ENCODE results near the gene GRAMD4.

The GRAMD4 gene

GRCh38 chr22:46677323-46678002, 57.3 kb downstream of the GRAMD4 start:
- DNase-seq (ENCODE audit: low read depth), result no peak
- TF ChIP-seq, protein P1, sequence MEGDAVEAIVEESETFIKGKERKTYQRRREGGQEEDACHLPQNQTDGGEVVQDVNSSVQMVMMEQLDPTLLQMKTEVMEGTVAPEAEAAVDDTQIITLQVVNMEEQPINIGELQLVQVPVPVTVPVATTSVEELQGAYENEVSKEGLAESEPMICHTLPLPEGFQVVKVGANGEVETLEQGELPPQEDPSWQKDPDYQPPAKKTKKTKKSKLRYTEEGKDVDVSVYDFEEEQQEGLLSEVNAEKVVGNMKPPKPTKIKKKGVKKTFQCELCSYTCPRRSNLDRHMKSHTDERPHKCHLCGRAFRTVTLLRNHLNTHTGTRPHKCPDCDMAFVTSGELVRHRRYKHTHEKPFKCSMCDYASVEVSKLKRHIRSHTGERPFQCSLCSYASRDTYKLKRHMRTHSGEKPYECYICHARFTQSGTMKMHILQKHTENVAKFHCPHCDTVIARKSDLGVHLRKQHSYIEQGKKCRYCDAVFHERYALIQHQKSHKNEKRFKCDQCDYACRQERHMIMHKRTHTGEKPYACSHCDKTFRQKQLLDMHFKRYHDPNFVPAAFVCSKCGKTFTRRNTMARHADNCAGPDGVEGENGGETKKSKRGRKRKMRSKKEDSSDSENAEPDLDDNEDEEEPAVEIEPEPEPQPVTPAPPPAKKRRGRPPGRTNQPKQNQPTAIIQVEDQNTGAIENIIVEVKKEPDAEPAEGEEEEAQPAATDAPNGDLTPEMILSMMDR (conservative IDR thresholded peaks at IDR 0.05; ENCODE audit: low read depth, low read length), result no peak
- H3K4me3 ChIP-seq (ENCODE audit: low read length), result no peak overlapping the region

DNA sequence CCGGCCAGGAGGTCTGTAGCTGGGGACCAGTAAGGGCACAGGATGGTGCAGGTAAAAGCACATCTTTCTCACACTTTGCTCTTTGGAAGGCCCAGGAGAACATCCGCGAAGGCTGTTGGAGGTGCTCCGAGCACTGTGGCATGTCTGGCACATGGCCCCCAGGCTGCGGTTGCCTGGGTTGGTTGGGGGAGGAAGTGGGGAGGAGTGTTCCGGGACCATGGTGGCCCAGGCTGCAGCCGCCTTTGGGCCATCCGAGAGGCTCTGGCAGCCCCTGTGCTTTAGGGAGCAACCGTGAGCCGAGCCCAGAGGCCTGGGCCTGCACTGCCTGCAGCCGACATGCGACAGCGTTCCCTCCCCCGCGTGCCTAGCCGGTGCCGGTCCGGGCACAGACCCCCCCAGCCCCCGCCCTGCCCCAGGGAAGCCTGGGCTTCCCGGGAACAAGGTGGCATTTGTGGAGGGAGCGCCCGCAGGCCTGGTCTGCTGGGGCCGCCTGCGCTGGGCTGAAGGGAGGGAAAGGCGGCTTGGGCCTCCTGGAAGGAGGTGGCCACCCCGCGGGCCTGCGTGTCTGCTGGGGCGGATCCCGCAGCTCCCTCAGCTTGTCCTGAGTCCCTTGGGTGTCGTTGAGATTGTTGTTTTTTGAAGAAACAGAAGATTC, 57.9 kb downstream of the GRAMD4 start:
- TF ChIP-seq, protein P1 (conservative IDR thresholded peaks at IDR 0.05; ENCODE audit: low read depth, low read length), result no peak
- no peak for DNase-seq (ENCODE audit: low read depth)
- H3K4me3 ChIP-seq (ENCODE audit: low read length), result no peak overlapping the region

DNA sequence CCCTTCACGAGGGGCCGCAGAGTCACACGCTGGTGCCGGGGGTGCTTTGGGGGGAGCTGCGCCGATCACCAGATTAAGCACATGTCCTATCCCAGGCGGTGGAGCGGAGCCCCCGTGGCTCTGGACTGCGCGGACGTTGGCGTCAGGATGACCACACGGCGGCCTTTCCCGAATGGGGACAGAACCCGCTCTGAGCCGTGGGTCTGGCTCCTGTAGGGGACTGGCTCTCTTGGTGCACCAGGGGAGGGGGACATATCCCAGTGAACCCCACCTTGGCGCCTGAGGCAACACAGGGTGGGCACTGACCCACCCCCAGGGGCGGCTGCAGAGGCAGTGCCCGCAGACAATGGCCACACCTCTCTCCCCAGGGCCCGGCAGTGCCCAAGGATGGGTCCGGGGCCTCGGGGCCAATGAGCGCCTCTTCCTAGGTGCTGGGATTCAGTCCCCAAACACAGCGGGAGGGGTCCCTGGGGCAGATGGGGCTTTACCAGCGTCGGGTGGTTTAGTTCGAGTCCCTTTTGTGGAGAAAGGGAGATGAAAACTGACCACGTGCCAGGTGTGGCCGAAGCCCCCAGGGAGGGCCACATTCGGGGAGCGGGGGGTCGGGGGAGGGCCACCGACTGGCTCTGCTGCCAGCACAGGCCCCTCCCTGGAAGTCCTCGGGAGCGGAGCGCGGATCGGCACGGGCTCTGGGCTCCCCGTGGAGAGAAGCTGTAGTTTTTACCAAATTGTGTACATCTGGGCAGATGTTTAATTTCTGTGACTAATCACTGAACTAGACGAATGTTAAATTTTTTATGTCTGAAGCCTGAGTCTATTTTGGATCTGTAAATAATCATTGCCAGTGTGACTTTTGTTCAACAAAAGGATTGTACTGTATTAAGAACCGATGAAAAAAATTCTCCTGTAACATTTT, 58.9 kb downstream of the GRAMD4 start:
- DNase-seq (ENCODE audit: low read depth), result no peak
- TF ChIP-seq, protein P1 (conservative IDR thresholded peaks at IDR 0.05; ENCODE audit: low read depth, low read length), result no peak
- no peak overlapping the region for H3K4me3 ChIP-seq (ENCODE audit: low read length)

GRCh38 chr22:46679706-46680269, 59.6 kb downstream of the GRAMD4 start:
- H3K4me3 ChIP-seq (ENCODE audit: low read length), result no peak overlapping the region
- DNase-seq (ENCODE audit: low read depth), result no peak
- TF ChIP-seq, protein P1 (conservative IDR thresholded peaks at IDR 0.05; ENCODE audit: low read depth, low read length), result no peak

- TF ChIP-seq, protein P1 (conservative IDR thresholded peaks at IDR 0.05; ENCODE audit: low read depth, low read length), result no peak
- DNase-seq (ENCODE audit: low read depth), result no peak
- no peak overlapping the region for H3K4me3 ChIP-seq (ENCODE audit: low read length)
Observed at GRCh38 chr22:46681010-46681409, 60.8 kb downstream of the GRAMD4 start.

DNA sequence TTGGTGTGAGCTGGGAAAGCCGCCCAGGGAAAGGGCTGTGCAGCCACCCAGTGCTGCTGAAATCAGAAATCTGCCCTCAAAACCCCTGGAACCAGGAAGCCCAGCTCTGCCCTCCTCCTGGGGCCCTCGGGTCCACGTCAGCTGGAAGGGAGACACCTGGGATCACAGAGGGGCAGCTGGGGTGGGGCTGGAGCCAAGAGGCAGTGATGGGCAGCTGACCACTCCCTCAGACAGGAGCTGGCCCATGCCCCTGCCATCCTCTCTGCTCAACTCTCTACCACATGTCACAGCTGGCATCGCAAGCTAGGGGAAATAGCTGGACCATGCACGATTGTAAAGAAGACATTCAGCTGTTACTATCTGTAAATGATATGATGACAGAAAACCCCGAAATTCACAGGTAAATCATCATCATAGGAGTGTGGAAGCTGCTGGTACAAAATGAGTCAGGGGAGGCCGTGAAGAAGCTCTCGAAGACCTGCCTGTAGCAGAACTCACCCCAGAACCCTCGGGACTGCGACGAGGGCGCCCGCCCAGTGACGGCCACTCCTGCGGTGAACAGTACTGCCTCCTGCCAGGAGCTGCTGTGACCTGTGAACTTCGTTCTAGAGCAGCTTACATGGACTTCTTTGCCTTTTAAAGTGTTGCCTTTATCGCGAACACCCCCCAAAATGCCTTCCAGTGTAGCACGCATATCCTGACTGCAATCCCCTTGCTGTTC, 62.0 kb downstream of the GRAMD4 start:
- DNase-seq (ENCODE audit: low read depth), result no peak
- H3K4me3 ChIP-seq (ENCODE audit: low read length), result no peak overlapping the region
- TF ChIP-seq, protein P1 (conservative IDR thresholded peaks at IDR 0.05; ENCODE audit: low read depth, low read length), result no peak

All from retinal pigment epithelial cell (primary cell).